Activated gamma-delta T cell treated with anti-CD3 and anti-CD28 coated beads, Interleukin-2, amount 50 U/mL, for 16 hours (primary cell): ENCODE results near the gene PPP3CB.

Experiments used
- DNase-seq: peaks from one replicate; pipeline ENCODE4 v3.0.0-alpha.2; 2020; ENCODE audit warnings: low read depth

Gene PPP3CB

DNA sequence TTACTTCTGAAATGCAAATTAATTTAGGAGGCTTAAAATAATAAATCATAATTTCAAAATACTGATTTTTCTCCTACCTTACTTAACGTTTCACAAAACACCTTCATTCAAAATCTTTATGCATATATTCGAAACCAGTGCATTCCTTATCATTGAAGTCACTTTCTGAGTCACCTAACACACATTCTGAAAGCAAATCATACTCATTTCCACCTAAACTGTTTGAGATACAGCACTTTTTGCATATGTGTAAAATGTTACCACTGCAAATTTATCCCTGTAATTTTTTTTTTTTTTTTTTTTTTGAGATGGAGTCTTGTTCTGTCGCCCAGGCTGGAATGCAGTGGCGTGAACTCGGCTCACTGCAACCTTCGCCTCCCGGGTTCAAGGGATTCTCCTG lies 15.7 kb downstream of the PPP3CB start:
- no peak for DNase-seq

DNA sequence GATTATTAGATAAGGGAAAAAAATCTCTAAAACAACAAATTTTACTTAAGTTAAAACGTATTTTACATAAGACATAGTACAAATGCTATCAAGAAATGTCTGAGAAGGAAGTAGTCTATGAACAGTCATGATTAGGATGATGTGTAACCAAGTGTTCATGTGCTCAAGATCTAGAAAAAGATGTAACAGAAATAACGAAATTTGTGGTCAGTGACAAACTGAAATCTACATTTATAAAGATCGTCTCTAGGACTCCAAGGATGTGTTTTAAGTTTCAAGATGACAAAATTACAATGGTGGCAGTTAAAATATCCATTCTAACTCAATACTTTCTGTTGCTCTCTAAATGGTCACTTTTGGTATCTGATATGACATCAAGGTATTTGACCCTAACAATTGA lies 17.2 kb downstream of the PPP3CB start:
- DNase-seq, result no peak

DNA sequence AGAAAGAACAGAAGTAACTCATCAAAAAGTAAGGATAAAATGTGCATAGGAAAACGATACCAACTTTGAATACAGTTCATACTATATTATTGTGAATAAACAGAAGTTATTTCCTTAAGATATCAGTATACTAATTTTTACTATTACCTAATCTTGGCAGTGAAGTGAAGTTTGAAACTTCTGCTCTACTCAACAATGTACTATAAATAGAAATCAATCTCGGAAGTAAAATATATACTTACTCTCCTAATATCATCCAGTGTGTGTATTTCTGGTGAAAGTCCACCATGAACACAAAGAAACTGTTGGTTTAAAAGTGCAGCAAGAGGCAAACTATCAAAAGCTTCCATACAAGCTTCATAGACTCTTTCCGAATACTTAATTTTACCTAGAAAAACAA lies 24.6 kb downstream of the PPP3CB start:
- DNase-seq, result no peak

DNA sequence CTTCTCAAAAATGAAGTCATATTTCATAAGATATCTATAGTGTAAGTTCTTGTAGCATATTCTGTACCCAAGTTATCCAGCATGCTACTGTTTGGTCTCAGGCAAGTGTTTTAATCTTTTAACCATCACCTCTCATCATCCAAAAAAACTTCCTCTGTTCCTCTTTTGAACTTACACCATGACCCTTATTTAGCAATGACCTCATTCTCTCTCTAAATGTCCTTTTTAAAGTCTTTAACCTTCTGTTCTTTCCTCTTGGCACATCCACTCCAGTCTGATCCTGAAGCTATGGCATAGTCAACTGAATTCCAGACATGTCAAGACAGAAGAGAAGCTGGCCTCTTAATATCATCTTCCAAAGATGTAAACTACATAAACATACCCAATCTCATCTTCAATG lies 26.2 kb downstream of the PPP3CB start:
- DNase-seq, result no peak

- no peak for DNase-seq
These were observed 28.6 kb downstream of the PPP3CB start for GRCh38 chr10:73467206-73467605.

GRCh38 chr10:73465978-73466726 lies 29.7 kb downstream of the PPP3CB start:
- DNase-seq, result no peak

GRCh38 chr10:73460897-73461296 lies 34.9 kb downstream of the PPP3CB start:
- no peak for DNase-seq

GRCh38 chr10:73459683-73460314 lies 36.0 kb downstream of the PPP3CB start:
- DNase-seq, result no peak

GRCh38 chr10:73456187-73456890 lies 39.5 kb downstream of the PPP3CB start:
- DNase-seq, result no peak

DNA sequence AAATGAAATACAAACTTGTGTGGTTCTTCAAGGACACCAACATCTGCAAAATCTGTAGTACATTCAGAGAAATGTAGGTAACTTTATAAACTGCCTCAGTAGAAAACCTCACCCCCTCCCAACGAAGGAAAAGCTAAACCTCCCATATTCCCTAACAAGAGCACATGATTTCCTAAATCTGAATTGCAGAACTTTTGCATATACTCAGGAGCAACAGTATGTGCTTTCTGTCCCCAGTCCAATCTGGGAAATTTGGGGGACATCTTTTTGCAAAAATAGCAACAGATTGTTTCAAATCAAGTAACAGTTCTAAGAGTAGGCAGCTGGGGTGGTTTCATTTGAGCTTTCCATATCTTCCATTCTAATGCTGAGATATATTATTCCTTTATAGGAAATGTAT lies 46.7 kb downstream of the PPP3CB start:
- no peak for DNase-seq

- DNase-seq, result no peak
These were observed 47.4 kb downstream of the PPP3CB start for GRCh38 chr10:73448384-73448783.

GRCh38 chr10:73446926-73447325 lies 48.9 kb downstream of the PPP3CB start:
- DNase-seq, result no peak

GRCh38 chr10:73444457-73444856 lies 51.4 kb downstream of the PPP3CB start:
- DNase-seq, result no peak

GRCh38 chr10:73439605-73440312 lies 56.1 kb downstream of the PPP3CB start:
- DNase-seq, result no peak

DNA sequence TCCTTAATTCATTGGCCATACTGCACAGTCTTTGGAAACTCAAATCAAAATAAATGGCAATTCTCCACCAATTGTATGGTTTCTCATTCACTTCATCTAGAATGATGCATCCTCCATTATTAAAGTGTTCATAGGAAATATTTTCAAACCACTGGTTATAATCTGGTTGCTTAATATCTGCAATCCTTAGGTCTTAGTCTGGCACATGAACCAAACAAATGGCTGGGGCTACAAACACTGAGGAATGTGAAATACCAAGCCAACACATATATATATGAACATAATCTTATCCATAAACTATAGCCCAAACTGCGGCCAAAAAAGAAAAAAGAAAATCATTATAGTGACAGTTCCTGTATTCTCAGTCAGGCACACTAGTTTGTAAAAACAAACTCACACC lies 56.8 kb downstream of the PPP3CB start:
- no peak for DNase-seq

GRCh38 chr10:73433538-73433867 lies 62.3 kb downstream of the PPP3CB start, which contains the start of gene MSS51:
MSS51 (minus strand) TSS chr10:73433561; CDS start chr10:73428284, 5,277 bp downstream.
- no peak for DNase-seq

DNA sequence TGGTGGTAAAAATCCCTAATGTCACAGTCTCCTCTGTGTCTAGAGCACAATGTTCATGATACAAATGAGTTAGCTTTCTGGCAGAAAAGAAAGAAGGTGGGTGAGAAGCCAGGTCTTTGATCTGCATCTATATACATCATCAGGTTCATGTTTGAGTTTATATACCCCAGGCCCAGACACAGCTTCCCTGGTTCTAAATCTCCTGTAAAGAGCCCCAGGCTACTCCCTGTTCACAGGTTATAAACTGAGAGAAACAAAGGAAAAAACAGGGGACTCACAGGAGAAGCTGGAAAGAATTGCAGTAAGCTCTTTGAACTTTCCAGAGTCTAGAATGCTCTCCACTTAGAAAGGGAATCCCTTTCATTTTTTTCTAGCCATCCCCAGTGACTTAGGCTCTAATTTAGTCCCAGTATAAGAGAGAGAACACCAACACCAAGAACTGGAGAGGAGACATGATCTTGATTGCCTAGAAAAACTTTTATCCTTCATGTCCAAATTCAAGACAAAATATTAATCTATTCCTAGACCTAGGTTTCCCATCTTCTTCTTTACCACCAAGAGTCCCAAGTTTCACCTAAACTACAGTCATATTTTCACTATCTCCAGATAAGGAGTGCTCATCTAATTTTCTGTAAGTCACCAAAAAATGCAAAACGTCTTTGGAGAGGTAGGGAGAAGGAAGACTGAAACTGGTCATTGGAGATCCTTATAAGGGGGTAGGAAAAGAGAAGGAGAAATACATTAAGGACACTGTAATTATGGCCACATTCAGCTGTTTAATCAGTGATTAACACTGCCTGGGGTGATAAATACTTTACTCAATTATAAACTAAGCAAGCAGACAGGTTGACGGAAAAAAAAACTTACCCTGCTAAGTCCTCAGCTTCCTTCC lies 62.9 kb downstream of the PPP3CB start:
- no peak for DNase-seq

DNA sequence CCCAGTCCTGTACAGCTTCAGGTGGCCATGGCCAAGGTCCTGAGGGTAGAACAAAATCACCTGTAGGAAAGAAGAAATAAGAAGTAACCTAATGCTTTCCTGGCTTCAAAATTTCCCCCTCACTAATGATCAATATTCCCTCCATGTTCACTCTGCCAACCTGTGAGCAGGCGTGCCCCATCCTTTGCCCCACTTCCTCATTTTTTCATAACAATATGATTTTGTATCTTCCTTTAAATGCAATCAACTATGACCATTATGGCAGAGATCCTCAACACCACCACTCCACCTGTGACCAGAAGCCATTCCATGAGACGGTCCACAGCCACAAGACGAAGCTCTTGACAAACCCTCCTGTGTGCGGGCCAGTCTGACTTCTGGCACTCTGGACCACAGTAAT lies 69.5 kb downstream of the PPP3CB start:
- no peak for DNase-seq

GRCh38 chr10:73424478-73424877 lies 71.3 kb downstream of the PPP3CB start:
- DNase-seq, result no peak

DNA sequence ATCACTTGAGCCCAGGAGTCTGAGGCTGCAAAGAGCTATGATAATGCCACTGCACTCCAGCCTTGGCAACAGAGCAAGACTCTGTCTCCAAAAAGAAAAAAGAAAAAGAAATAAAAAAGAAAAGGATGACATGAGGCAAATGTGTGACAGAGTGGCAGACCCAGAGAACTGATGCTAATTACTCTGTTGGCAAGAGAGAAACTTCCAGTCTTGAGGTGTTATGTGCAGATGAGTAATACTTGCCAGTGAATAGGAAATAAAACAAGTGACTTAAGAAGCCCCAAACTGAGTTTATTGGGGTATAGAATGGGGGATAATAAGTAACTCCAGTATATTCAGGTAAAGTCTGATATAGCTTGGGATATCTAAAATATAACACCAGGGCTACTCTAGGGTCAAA lies 72.5 kb downstream of the PPP3CB start:
- DNase-seq, result no peak

DNA sequence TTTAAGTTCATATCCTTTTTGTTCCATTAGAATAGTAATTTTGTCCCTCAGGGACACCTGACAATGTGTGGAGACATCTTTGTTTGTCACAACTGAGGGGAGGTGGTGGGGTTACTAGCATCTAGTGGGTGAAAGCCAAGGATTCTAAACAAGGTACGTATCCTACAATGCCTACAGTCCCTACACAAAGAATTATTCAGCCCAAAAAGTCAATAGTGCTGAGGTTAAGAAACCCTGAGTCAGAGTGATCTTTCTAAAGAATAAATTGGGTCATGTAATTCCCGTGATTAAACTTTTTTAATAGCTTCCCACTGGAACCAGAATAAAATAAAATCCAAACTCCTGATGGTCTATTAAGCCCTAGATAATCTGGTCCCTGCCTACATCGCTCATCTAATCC lies 79.3 kb downstream of the PPP3CB start:
- DNase-seq, result no peak
